Right ventricle myocardium inferior (tissue), 1 donor: ENCODE data around the gene GIMAP6. TPM values are rescaled to one million over a fixed set of nuclear protein-coding genes. Genes with fewer than 3 reads are reported as not detected.
"Not testable (repeated sequence)": the region's sequence is repeated elsewhere in the genome, so short reads cannot be mapped to it uniquely, and the experiment has no call there.

ENCODE experiments used
- ATAC-seq: fragments of 200-7000 bp; cut with Tn5 transposase; one replicate; pipeline ENCODE4 v1.9.1; 2020; ENCODE audit warnings: mild to moderate bottlenecking, moderate library complexity
- DNase-seq: peaks from one replicate; pipeline ENCODE4 v3.0.0; 2021; ENCODE audit errors: missing footprints
- intact Hi-C: fragments of 100-400 bp; cut with DNase I; formaldehyde crosslinking; loops from one replicate; pipeline ENCODE4 v1.11.0; 2022
- total RNA-seq: library from RNA; stranded (reverse); fragmentation: NEBNext Ultra II Directional; extraction: Animal tissue kit (Norgen Biotek cat#: 25700); gene quantifications from one replicate; pipeline ENCODE4 v1.2.1, GENCODE V29; 2021
- donor health status: DM: no; HTN: yes; CAD: no; lungs with severe emphysema.

GIMAP6 gene
- total RNA-seq, 1 donor from 2014 or later = 33.5 TPM

DNA sequence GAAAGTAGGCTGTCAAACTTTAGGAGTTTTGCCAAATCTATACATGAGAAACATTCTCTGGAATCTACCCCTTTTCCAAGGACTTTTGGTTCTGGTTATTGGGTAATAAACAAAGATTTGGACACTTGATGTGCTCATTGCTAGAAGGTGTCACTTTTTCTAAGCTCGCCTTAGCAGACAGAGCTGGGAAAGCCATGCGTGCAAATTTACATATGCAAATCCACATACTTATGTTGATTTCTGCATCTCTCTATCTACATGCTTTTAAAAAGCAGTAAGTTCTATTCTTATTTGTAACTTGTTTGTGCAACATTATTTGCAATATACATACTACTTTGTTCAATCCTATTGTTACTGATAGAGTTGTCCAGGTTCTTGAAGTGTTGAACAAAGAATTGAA is 22.5 kb upstream of the GIMAP6 start:
- intact Hi-C loops = no loop called here
- DNase-seq (no peak), ATAC-seq (no peak)

DNA sequence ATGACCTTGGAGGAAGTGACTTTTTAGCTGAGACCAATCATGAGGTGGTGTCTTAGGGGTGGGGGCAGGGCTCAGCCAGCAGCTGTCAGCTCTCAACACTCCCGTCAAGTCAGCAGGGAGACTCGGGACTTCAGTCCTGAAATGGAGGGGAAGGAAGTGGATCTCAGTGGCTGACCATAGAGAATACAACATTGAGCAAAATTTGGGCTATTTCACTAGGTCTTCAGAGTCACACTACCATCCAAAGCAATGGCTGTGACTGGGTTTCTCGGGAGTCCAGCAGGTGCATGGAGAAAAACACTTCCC is 16.8 kb upstream of the GIMAP6 start:
- intact Hi-C loops = no loop called here
- DNase-seq (no peak), ATAC-seq (peak; percentile 54)

DNA sequence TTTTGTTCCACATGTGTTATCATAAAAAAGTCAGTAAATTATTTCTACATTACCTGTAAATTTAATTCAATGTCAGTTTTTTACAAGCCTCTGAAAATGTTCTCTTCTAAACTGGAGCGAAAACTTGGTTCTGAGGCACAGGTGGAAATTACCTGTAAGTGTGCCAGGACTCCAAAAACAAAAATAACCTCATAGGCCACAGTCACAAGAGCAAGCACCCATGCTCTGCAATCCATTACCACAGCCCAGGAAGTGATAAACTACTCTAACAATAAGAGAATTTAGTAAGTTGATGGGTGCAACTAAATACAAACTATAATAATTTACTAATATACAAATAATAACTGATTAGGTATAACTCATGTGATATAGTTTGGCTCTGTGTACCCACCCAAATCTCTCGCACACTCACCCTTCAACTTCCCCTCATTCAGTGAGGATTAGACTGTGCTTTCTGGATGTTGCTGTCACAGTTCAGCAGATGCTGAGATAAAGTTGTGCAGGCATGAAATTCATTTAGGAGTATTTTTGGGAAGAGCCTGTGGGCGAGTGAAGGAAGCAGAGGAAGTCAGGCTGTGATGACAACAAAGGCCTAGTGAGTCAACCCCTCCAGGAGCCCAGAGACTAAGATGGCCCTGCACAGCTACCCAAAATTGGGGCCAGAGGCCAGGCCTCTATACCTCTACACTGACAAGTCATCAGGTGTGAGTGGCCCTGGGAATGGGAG is 16.3 kb upstream of the GIMAP6 start:
- intact Hi-C loops = no loop called here
- no peak for DNase-seq
- ATAC-seq = no peak

DNA sequence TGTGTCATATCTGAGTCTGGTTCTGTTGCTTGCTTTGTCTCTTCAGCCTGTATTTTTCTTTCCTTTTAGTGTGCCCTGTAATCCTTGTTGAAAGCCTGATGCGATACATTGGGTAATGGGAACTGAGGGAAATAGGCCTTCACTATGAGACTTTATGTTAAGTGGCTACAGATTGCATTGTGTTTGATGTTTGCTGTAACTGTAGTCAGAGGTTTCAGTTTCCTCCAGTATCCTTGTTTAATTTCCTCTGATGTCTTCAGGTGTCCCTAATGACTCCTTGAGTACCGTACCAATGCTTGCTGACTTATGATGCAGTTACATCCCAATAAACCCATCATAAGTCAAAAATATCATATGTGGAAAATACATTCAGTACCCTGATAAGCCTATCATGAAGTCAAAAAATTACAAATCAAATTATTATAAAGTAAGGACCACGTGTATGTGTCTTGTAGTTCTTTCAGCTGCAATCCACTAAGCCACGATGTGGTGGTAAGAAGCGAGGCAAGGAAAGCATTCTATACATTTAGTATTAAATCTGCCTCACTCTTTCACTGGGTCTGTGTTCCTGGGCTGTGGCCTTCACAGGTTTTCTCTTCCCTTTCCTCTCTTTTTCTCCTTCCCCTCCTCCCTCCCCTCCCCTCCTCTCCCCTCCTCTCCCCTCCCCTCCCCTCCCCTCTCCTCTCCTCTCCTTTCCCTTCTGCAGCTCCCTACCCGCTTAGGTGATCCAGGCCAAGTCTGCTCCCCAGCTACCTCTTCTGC is 13.3 kb upstream of the GIMAP6 start:
- ATAC-seq = no peak
- no peak for DNase-seq

DNA sequence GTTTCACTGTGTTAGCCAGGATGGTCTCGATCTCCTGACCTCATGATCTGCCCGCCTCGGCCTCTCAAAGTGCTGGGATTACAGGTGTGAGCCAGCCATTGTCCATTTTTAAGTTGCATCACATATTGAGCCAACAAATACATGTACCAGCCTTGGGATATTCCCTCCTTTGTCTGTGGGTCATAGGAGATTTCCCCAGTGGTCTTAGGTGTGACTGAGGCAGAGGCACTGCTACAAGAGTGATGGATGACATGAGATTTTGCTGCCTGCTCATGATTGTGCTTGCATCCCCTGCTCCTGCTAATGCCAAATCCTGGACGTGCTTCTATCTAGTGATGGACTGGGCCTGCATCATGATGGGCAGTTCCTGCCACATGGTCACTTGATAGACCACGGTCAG is 10.7 kb upstream of the GIMAP6 start:
- DNase-seq (no peak), ATAC-seq (no peak)
- intact Hi-C loops = no loop called here

More for the DNA sequence above, 13.3 kb upstream of the GIMAP6 start:
- intact Hi-C loops = no loop called here

DNA sequence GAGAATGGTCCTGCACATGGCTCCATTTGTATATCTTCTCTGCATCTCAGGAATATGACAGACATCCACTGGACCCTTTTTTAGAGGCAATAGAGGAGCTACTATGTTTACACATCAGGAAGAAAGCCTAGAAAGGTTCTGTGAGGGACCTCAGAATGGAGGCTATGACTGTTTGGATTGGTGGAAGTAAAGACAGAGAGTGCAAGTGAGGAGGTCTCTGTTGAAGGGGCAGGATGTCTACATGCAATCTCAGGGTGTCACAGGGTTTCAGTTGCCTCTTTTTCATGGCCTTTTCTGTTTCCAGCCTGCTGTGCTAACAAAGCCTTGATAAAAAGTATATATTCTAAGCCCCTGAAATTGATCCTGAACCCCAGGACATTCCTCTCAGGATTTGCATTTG is 9.7 kb upstream of the GIMAP6 start:
- ATAC-seq (no peak), DNase-seq (no peak)
- intact Hi-C loops = no loop called here

DNA sequence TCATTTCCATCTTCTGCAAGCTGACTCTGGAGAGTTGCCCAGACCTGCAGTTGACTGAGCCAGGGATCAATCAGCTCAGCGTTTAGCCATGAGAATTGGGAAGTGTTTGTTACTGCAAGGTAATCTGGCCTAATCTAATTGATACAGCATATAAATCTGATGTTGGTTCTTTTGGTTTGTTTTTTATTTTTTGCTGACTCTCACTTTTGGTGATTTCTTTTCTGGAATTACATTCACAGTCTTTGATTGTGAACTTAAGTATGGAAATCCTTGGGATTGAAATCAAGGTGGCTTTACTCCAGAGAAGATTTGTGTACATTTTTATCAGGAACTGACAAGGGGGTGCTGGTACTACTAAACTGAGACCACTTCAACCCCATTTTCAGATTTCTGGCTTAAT is 1.7 kb upstream of the GIMAP6 start:
- DNase-seq (no peak), ATAC-seq (no peak)
- intact Hi-C loops = loop anchor here (2.0 to 5.0 kb wide), 5 partner anchors 83 to 167 kb away; partner anchors contain the start of genes GIMAP1 and GIMAP5

DNA sequence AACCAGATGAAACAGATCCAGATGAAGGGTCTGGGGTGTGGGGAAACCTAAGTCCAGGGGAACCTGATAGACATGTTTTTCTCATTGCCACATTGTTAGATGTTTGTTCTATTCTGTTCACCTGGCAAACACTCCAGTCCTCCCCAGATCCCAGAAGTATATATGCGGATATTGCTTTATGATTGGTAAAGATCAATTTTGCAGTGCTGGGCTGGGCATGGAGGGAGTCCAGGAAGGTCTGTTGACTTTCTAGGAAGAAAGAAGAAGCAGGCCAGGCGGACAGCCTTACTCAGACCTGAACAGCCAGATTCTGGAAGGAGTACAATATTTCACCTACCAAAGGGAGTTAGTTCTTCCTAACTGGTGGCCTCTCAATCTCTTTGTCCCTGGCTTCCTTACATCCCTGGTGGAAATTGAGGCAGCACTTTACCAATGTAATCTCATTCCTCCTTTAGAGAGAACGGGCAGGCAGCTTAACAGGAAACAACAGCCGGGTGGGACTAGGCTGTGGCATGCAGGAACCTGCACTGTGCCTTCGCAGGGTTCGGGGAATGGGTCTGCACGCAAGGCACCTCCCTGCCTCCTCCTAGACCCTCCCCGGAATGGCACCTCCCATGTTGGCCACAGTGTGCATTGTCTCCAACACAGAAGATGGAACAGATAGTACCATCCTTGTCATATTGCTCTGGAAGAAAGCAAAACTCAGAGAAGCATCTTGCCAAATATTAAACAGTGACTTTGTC is 930 bp downstream of the GIMAP6 start:
- peak; percentile 45 for ATAC-seq
- intact Hi-C loops = loop anchor here (1.0 to 5.0 kb wide), 4 partner anchors 106 to 181 kb away; partner anchors contain the start of genes GIMAP5 and GIMAP8
- DNase-seq = peak; percentile 76

DNA sequence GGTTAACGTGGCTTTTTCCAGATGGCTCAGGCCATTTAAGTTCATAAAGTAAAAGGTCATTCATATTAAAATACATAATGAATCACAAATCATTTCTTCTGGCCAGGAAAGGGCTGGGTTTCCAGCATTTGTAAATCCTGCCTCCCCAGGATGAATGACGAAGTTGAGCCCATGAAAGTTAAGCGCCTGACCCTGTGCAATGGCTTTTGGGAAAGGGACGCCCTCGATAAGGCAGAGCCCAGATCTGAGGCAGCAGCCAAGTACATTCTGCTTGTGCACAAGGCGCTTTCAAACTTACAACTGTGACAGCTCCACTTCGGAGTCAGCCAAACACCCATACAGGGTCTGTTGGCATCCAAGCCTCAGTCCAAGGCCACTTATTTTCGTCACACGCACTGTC is 2.8 kb downstream of the GIMAP6 start:
- DNase-seq = no peak
- ATAC-seq = peak; percentile 92
- intact Hi-C loops = loop anchor here (5.0 kb wide), 1 partner anchor 42 kb away; no protein-coding TSS in a partner anchor

DNA sequence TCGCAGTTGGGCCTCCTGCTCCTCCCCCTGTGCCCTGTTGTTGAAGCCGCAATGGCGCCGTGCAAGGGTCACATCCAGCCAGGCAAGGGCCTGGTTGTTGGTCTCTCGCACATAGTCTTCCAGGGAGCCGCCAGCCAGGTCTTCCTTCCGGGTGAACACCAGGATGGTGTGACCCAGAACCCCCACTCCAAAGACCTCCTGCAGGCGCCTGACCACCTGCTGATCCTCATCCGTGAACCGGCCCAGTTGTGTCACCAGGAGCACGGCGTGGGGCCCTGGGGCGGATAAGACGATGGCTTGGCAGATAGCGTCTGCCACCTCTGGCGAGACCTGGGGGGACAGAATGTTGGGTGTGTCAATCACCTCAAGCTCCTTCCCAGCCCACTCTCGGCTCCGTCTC is 4.2 kb downstream of the GIMAP6 start:
- DNase-seq (no peak), ATAC-seq (no peak)
- intact Hi-C loops = loop anchor here (5.0 kb wide), 1 partner anchor 41 kb away; no protein-coding TSS in a partner anchor

DNA sequence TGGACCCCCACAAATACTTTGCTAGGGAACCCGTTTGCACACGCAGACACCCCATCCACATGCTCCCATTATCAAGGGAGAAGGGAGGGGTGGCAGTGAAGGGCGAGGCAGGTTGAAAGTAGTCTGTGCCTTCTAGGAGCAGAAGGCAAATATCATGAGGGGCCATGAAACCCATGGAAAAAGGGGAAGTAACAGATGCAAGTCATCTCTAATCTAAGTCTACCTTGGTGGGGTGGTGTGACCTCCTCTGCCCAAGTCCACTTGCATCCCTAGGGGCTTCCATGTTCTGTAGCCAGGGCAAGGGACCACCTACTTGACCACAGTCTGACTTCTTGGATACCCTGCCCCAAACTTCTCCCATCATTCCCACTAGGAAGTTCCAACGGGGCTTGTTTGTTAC is 5.5 kb downstream of the GIMAP6 start:
- DNase-seq = no peak
- ATAC-seq = no peak
- intact Hi-C loops = loop anchor here (5.0 kb wide), 1 partner anchor 39 kb away; no protein-coding TSS in a partner anchor

DNA sequence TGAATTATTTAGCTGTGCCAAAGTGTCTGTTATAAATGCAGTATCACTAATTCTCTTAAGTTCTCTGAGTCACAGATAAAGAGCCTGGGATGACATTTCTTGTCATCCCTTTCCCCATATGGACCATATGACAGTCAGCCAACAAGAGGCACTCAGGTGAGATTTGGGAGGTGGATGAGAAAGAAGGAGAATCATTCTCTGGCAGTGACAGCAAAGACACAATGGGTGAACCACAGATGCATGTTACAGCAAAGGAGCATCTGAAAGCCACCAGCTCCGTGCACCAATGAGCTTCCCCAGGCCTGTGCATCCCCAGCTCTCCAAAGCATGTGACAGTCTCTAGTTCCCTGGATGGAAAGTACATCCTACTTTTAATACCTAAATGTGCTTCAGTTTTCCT is 10.8 kb downstream of the GIMAP6 start:
- DNase-seq = no peak
- intact Hi-C loops = no loop called here
- no peak for ATAC-seq

DNA sequence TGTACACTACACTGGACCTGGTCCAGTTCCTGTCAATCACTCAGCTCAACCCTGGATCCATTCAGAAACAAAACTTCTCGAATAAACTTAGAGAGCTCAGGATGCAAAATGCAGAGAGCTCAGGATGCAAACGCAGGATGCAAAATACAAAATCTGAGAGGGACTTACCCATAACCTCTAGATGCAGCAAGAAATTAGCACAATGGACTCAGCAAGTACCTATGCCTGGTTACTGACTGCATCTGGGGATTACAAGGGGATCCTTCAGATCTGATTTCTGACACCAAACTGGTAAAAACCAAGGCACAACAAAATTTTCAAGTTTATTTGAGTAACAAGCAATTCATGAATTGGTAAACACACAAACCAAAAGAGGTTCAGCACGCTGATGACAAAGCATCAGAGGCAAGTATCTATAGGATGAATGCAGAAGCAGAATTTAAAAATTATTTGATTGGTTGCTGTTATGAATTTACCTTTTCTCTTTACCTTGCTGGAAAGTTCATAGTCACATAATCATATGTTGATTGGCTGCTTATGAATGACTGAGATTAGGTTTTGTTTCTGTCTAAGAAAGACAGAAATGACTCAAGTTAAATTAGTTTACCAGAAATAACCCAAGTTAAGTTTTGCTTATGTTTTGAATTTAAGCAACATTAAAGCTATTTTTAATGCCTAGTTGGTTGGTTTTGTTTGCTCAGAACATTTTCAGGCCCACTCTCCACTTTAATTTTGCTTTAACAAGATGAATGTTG is 11.4 kb downstream of the GIMAP6 start:
- ATAC-seq (no peak), DNase-seq (no peak)
- intact Hi-C loops = no loop called here

DNA sequence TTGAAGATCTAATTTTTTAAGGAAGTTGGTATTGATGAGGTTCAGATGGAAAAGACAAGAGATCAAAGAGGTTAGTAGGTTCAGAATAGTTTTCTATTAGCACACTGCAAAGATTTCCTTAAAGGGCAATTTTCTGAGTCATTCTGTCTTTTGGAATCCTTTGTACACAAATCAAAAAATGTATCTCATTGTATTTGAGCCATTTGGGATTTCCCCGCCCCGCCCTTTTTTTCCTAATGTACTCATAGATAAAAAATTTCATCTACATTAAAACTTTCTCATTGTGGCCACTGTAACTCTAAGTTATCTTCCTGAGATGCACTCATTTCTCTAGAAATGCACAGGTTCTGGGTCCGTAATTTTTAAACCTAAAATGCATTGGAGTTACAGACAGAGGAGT is 12.1 kb downstream of the GIMAP6 start:
- ATAC-seq (no peak), DNase-seq (no peak)
- intact Hi-C loops = no loop called here

DNA sequence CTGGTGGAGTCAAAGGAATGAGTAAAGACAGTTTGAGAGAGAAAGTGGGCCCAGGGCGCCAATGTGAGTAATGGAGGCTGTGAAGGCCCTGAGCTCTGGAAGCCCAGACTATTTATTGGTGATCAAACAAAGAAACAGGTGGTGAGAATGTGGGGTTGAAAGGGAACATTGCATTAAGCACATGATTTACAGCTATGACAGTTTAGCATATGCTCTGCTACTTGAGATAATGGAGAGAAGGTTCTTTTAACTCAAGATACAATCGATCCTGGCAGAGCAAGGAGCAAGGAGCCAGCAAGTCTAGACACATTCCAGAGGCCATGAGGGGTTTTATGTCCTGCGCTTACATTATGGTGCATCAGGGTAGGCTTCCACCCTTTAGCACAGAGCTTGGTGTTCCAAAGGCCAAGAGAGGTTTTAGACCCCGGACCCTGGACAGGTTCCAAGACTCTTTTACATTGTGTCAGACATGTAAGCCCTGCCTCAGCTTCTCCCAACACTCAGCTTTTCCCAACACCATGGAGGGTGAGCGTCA is 16.9 kb downstream of the GIMAP6 start:
- intact Hi-C loops, ATAC-seq, DNase-seq: not testable (repeated sequence)

DNA sequence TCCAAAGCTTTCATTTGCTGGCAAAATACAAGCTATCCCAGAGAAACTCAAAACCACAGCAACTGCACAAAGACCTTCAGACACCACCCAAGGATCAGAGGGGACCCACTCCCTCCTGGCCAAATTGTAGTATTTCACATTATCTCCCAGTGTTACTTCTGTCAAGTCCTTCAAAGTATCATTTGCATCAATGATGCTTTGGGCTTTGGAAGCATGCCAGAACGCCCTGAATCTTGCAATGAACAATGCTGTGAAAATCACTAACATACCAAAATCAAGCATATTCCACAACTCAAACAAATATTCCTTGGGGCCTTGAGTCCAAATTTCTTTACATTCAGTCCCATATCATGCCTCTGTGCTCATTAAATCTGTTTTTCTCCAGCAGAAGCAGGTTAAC is 17.8 kb downstream of the GIMAP6 start:
- intact Hi-C loops, DNase-seq, ATAC-seq: not testable (repeated sequence)

DNA sequence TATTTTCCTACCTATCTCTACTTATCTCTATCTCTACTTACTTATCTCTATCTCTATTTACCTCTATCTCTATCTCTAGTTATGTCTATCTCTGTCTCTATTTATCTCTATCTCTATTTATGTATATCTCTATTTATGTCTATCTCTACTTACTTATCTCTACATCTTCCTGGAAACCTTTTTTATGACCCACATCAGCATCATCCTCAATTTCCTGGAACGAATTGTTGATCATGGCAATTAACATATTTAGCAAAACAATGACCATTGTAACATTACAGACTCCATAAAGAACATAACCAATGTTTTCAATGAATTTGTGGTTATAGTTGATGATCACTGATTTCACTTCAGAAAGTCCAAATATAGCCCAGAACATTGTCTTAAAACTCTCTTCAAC is 18.3 kb downstream of the GIMAP6 start:
- intact Hi-C loops = no loop called here
- no peak for DNase-seq
- ATAC-seq = no peak

DNA sequence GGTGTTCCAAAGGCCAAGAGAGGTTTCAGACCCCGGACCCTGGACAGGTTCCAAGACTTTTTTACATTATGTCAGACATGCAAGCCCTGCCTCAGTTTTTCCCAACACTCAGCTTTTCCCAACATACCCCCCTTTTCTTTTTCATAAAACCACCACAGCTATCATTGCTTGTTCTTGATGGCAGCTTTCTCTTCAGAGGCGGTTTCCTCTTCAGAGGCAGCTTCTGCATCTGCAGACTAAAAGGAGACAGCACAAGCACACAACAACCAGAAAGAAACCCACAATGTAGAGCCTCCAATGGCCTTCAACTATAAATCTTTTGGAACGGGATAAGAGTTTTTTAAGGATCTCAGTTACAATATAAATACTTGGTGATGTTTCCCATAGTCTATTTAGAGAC is 19.3 kb downstream of the GIMAP6 start:
- DNase-seq (no peak), ATAC-seq (no peak)
- intact Hi-C loops = no loop called here

DNA sequence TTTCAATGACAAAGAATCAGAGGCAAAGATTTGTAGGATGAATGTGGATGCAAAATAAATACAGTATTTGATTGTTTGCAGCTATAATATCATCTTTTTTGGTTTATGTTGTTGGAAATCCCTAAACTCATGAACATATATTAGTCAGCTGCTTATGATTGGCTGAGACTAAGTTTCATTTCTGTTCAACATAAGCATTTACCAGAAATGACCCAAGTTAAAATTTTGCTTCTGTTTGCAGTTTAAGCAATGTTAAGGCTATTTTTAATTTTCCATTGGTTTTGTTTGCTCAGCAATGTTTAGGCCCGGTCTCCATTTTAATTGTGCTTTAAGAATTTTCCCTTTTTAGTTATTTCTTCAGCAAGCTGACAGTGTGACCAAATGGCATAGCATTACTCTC is 22.0 kb downstream of the GIMAP6 start:
- DNase-seq (no peak), ATAC-seq (no peak)

More for the DNA sequence above, 22.0 kb downstream of the GIMAP6 start:
- intact Hi-C loops = no loop called here
